Measurements from ENCODE around the gene KCNC1.

Gene KCNC1

GRCh38 chr11:17752144-17752543 is 17.6 kb downstream of the KCNC1 start:
- DNase-seq (ENCODE audit: low read depth, low spot score): no peak

- DNase-seq (ENCODE audit: low read depth, low spot score): no peak
Measured at GRCh38 chr11:17753153-17753552, 18.6 kb downstream of the KCNC1 start.

- DNase-seq (ENCODE audit: low read depth, low spot score): no peak
Measured at GRCh38 chr11:17753641-17754040, 19.1 kb downstream of the KCNC1 start.

DNA sequence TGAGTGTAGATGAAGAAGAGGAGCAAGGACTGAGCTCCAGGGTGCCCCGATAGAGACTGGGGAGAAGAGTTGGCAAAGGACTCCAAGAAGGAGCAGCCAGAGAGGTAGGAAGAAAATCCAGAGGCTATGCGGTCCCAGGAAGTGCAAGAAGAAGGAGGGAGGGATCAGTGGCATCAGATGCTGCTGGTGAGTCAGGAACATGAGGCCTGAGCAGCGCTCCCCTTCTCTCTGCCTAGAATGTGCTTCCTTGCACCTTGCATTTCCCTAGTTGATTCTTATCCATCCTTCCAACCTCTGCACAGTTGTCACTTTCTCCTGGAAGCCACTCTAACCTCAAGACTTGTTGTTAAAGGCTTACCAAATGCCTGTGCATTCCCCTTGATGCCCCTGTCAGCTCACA is 21.3 kb downstream of the KCNC1 start:
- no peak for DNase-seq (ENCODE audit: low read depth, low spot score)

DNA sequence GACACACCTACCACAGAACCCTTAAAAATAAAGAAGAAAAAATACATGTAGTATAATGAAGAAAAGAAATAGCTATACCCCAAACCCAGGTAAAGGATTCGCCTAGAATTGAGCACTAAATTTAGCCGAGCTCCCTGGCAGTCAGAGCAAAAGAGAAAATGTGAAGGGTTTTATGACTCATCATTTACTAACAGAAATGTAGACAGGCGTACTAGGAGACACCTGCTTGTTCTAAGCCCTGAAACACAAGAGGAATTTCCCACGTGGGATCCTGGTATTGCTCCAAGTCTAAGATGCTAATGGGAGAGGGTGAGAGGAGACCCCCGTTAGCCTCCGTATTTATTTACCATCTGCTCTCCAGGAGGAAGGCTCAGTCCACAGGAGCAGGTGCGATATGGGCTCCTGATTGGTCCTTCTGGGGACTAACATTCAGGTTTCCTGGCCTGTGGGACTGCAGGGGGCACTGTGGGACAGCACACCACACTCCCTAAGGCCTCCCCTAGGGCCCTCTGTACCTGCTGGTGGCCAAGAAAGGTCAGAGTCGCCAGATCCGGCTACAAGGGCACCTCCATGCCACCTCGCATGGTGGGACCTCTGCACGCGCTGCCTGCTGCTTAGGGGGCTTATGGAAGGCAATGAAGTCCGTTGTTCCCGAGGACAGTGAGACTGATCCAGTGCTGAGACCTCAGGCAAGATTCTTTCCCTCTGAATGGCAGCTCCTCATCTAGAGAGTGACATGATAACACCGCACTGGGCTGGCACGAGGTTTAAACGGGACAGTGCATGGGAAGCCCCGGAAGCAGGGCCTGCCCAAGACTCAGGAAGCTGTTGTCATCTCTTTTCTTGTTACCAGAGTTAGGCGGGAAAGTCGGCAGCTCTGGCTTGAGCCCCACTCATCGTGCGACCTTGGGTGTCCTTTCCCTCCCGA is 25.8 kb downstream of the KCNC1 start:
- peak; percentile 46 for DNase-seq (ENCODE audit: low read depth, low spot score)

DNA sequence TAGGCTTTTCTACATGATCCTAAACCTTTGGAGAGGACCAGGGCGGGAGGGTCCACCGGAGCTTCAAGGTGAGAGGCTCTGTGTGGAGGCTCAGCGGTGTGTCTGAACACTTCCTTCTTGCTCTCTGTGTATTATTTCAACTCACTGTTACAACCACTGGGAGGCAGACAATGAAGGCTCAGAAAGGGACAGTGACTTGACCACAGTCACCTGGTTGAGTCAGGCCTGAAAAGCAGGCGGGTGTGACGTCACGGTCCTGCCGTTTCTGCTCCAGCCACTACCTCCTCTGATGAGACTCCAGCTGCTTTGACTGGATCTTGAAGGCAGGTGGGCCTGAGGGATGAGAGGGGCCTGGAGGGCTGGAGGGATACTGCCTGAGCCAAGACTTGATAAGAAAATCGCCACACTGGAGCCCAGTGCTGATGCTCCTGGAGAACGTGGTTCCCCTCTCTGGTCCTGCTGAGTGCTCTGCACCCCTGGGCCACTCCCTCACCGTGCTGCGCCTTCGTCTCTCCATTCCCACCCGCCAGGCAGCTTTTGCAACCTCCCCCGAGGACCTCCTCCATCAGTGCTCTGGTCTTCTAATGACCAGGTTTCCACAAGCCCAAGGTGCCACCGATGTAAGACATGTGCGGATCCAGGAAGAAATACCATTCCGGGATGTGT is 27.9 kb downstream of the KCNC1 start:
- no peak for DNase-seq (ENCODE audit: low read depth, low spot score)

- no peak for DNase-seq (ENCODE audit: low read depth, low spot score)
Measured at GRCh38 chr11:17763244-17763643, 28.7 kb downstream of the KCNC1 start.

GRCh38 chr11:17763703-17764102 is 29.1 kb downstream of the KCNC1 start:
- DNase-seq (ENCODE audit: low read depth, low spot score): no peak

DNA sequence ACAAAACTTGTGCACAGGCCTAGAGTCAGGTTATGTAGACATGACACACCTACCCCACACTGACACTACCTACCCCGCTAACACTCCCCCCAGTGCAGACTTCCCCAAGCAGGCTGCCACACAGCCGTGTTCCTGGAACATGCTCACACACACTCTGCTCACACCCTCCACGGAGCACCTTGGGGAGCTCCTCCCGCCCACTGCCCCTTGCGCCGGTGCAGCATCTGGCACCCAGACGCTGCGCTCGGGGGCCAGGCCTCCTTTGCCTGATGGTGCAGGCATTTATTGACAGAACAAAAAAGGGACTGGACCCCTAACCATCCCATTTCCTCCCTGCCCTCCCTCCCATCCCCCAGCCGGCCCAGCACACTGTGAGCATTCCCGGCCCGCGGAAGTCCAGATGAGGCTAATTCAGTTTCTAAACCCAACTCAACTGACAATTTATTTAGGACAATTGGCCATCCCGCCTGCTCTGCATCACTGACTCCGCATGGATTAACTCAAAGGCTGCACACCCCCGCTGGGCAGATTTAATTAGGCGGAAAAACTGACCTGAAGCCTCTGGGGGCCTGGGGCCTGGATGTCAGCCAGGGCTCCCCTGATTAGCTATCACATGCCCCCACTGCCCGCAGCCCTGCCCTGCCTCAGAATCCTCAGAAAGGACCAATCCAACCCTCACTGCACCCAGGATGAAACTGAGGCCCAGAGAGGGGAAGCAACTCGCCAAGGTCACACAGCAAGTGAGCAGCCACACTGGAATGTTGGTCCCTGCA is 30.1 kb downstream of the KCNC1 start:
- DNase-seq (ENCODE audit: low read depth, low spot score): no peak

GRCh38 chr11:17765356-17766072 is 30.9 kb downstream of the KCNC1 start:
- DNase-seq (ENCODE audit: low read depth, low spot score): peak; percentile 54

DNA sequence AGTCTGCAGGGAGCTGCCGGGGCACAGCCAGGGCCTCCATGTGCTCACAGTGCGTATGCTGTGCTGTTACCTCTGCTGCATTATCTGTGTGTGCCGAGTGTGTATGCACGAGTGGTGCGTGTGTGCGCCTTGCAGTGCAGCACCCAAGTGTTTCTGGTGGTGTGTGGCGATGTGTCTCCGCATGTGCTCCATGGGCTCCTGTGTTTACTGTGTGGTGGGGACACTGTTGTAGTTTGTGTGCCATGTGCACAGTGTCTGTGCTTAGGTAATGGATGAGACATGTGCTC is 31.4 kb downstream of the KCNC1 start:
- DNase-seq (ENCODE audit: low read depth, low spot score): no peak

DNA sequence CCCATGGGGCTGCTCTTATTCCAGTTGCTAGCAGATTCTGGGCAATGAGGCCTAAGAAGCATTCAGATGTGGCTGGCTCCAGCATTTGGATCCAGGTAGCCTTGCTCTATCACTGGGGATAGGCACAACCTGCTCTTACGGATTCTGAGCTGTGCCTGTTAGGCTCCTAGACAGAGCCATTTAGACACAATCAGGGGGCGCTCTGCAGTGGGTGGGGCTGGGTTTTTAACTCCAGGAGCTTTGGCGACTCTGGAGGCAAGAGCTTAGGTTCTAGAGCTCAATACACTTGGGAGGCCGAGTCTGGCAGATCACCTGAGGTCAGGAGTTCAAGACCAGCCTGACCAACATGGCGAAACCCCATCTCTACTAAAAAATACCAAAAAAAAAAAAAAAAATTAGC is 32.0 kb downstream of the KCNC1 start:
- DNase-seq (ENCODE audit: low read depth, low spot score): no peak

- no peak for DNase-seq (ENCODE audit: low read depth, low spot score)
Measured at GRCh38 chr11:17767301-17767885, 32.8 kb downstream of the KCNC1 start.

DNA sequence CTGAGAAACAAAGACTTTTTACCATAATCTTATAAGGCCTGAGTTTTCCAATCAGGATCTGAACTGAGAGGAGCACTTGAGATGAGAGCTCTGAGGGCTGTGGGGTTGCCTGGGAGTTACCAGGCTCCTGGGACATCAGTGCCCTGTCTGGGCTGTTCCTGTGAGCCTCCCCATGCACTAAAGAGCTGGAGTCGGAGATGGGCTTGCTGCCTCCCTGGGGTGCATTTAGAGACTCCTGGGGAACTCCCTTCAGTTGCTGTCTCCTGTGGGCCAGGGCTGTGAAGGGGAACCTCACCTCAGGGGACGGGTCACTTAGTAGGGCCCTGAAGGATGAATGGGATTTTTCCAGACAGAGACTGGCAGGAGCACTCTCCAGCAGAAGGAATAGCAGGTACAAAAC is 33.3 kb downstream of the KCNC1 start:
- DNase-seq (ENCODE audit: low read depth, low spot score): no peak

- no peak for DNase-seq (ENCODE audit: low read depth, low spot score)
Measured at GRCh38 chr11:17768547-17768946, 34.0 kb downstream of the KCNC1 start.

GRCh38 chr11:17769218-17769617 is 34.6 kb downstream of the KCNC1 start:
- no peak for DNase-seq (ENCODE audit: low read depth, low spot score)

GRCh38 chr11:17770048-17770652 is 35.6 kb downstream of the KCNC1 start:
- DNase-seq (ENCODE audit: low read depth, low spot score): no peak

GRCh38 chr11:17770917-17771316 is 36.3 kb downstream of the KCNC1 start:
- DNase-seq (ENCODE audit: low read depth, low spot score): no peak

DNA sequence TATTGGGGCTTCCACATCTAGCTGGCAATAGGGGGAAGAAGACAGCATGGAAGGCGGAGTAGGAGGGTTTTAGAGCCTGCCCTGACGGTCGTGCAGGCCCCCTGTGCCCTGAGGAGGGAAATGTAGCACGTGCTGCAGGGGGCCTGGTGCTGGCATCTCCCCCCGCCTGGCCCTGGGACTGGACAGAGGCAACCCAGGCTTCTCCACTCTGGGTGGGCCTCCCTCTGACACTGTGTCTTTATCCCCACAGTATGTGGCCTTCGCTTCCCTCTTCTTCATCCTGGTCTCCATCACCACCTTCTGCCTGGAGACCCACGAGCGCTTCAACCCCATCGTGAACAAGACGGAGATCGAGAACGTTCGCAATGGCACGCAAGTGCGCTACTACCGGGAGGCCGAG is 36.8 kb downstream of the KCNC1 start:
- DNase-seq (ENCODE audit: low read depth, low spot score): no peak

GRCh38 chr11:17771841-17772401 is 37.3 kb downstream of the KCNC1 start:
- DNase-seq (ENCODE audit: low read depth, low spot score): no peak

All from astrocyte of the hippocampus (primary cell).